ENCODE results near the gene SLC17A7.
A peak's percentile ranks its signal among the peaks of the same experiment; 100 is the strongest.
"Not testable (repeated sequence)": the region's sequence is repeated elsewhere in the genome, so short reads cannot be mapped to it uniquely, and the experiment has no call there.

The SLC17A7 gene

GRCh38 chr19:49461130-49461529 lies 19.8 kb upstream of the SLC17A7 start:
- peaks cover 53 to 54% of the 10 kb centered on the region in 2 donors for H3K36me3 Mint-ChIP-seq
- not testable (repeated sequence) for H3K27ac Mint-ChIP-seq; H3K9me3 Mint-ChIP-seq; H3K4me3 Mint-ChIP-seq; DNase-seq; ATAC-seq (replicated peaks); H3K27me3 Mint-ChIP-seq
- peaks cover 6 to 25% of the 10 kb centered on the region in 2 donors for H3K4me1 Mint-ChIP-seq

DNA sequence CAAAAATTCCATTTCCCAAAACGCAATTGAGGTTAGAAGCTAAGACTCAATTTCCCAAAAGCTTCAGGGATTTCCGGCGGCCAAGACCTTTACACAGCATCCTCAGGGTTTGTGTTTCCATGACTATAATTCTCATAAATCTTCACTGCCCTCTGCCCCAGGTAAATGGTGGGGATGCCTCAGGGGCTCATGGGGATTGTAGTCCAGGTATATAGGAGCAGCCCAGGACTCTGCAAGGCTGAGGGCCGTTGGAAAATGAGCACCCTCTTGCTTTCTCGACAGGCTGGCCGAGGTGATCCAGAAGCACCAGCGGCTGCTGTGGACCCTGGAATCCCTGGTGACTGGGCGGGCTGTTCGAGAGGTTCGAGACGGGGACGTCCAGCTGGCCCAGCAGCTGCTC lies 18.1 kb upstream of the SLC17A7 start:
- peaks cover 5 to 31% of the 10 kb centered on the region in 2 donors for H3K4me1 Mint-ChIP-seq
- ATAC-seq (replicated peaks) (no peak), DNase-seq (no peak)
- no peaks in the 10 kb centered on the region for H3K9me3 Mint-ChIP-seq
- no peaks in the 10 kb centered on the region for H3K27me3 Mint-ChIP-seq
- no peak overlapping the region for H3K4me3 Mint-ChIP-seq
- peaks cover 40 to 45% of the 10 kb centered on the region in 2 donors for H3K36me3 Mint-ChIP-seq
- no peak overlapping the region for H3K27ac Mint-ChIP-seq

GRCh38 chr19:49458567-49458903 lies 17.2 kb upstream of the SLC17A7 start:
- H3K4me3 Mint-ChIP-seq, result no peak overlapping the region
- no peaks in the 10 kb centered on the region for H3K9me3 Mint-ChIP-seq
- no peaks in the 10 kb centered on the region for H3K27me3 Mint-ChIP-seq
- peaks cover 35 to 41% of the 10 kb centered on the region in 2 donors for H3K36me3 Mint-ChIP-seq
- DNase-seq (no peak), ATAC-seq (replicated peaks) (no peak)
- no peak overlapping the region for H3K27ac Mint-ChIP-seq
- H3K4me1 Mint-ChIP-seq, result peaks cover 10 to 36% of the 10 kb centered on the region in 2 donors

DNA sequence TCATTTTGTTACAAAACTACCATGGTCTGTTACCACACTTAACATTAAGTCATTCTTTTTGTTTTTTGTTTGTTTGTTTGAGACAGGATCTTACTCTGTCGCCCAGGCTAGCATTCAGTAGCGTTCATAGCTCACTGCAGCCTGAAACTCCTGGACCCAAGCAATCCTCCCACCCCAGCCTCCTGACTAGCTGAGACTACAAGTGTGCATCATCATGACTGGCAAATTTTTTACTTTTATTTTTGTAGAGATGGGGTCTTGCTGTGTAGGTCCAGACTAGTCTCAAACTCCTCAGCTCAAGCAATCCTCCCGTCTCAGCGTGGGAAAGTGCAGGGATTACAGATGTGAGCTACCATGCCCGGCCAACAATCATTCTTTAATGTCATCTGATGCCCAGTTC lies 15.0 kb upstream of the SLC17A7 start:
- no peaks in the 10 kb centered on the region for H3K27me3 Mint-ChIP-seq
- H3K9me3 Mint-ChIP-seq, result no peaks in the 10 kb centered on the region
- H3K36me3 Mint-ChIP-seq, result peaks cover 33 to 42% of the 10 kb centered on the region in 2 donors
- H3K27ac Mint-ChIP-seq, result peak overlapping the region; percentile 25
- H3K4me1 Mint-ChIP-seq, result peaks cover 15 to 52% of the 10 kb centered on the region in 2 donors
- DNase-seq, result no peak
- no peak for ATAC-seq (replicated peaks)
- no peak overlapping the region for H3K4me3 Mint-ChIP-seq

GRCh38 chr19:49455773-49456172 lies 14.4 kb upstream of the SLC17A7 start:
- H3K27ac Mint-ChIP-seq, result no peak overlapping the region
- H3K4me3 Mint-ChIP-seq, result no peak overlapping the region
- no peak for ATAC-seq (replicated peaks)

GRCh38 chr19:49453757-49454240 lies 12.5 kb upstream of the SLC17A7 start:
- ATAC-seq (replicated peaks) (peak; percentile 5 to 10), DNase-seq (peak; percentile 32)
- Mint-ChIP-seq H3K4me3 (peak overlapping the region; percentile 90 to 100), H3K9me3 (no peaks in the 10 kb centered on the region), H3K4me1 (peaks cover 26 to 65% of the 10 kb centered on the region in 2 donors), H3K27me3 (no peaks in the 10 kb centered on the region), H3K36me3 (peaks cover 33 to 46% of the 10 kb centered on the region in 2 donors), H3K27ac (peak overlapping the region; percentile 100)

More at GRCh38 chr19:49455773-49456172, 14.4 kb upstream of the SLC17A7 start:
- no peaks in the 10 kb centered on the region for H3K27me3 Mint-ChIP-seq
- no peak for DNase-seq
- H3K36me3 Mint-ChIP-seq, result peaks cover 32 to 44% of the 10 kb centered on the region in 2 donors
- H3K4me1 Mint-ChIP-seq, result peaks cover 17 to 57% of the 10 kb centered on the region in 2 donors
- no peaks in the 10 kb centered on the region for H3K9me3 Mint-ChIP-seq

DNA sequence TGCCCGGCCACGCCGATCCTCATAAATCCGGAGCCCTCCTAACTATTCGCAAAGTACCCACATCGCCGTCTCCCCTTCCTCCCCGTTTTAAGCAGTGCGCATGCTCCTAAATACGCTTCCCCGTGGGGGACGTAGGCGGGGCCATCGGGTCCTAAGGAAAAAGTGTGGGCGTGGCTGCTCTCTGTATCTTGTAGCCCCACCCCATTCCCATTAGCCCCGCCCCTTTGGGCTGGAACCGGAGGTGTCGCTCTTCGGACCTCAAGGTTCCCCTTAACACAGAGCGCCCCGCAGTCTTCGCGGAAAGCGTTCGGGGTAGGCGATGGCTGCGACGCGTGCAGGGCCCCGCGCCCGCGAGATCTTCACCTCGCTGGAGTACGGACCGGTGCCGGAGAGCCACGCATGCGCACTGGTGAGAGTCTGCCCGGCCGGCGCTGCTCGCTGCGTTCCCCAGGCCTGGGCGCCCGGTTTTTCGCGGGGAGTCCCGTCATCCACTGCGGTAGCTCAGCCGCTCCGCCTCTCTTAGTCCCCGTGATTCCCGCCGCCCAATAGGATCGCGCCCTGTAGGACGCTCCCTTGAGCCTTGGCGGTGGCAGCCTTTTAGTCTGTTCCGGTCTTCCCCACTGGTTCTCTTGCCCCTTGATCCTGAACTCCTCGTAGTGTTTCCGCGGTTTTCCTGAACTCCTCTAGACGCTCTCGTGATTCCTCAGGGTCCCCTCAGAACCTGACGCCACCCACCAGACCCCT lies 11.9 kb upstream of the SLC17A7 start, which contains the start of gene ALDH16A1:
Gene ALDH16A1 (plus strand): TSS at position 213 of the 744 bp plus-strand sequence. CDS start 107 bp downstream, at position 320.
- no peaks in the 10 kb centered on the region for H3K27me3 Mint-ChIP-seq
- peak within 1 kb of the TSS; percentile 90 to 100 for H3K4me3 Mint-ChIP-seq
- peak within 1 kb of the TSS; percentile 100 for H3K27ac Mint-ChIP-seq
- ATAC-seq (replicated peaks), result peak; percentile 87 to 89
- peaks cover 39 to 52% of the 10 kb centered on the region in 2 donors for H3K36me3 Mint-ChIP-seq
- peak; percentile 98 for DNase-seq
- peaks cover 31 to 71% of the 10 kb centered on the region in 2 donors for H3K4me1 Mint-ChIP-seq
- no peaks in the 10 kb centered on the region for H3K9me3 Mint-ChIP-seq

DNA sequence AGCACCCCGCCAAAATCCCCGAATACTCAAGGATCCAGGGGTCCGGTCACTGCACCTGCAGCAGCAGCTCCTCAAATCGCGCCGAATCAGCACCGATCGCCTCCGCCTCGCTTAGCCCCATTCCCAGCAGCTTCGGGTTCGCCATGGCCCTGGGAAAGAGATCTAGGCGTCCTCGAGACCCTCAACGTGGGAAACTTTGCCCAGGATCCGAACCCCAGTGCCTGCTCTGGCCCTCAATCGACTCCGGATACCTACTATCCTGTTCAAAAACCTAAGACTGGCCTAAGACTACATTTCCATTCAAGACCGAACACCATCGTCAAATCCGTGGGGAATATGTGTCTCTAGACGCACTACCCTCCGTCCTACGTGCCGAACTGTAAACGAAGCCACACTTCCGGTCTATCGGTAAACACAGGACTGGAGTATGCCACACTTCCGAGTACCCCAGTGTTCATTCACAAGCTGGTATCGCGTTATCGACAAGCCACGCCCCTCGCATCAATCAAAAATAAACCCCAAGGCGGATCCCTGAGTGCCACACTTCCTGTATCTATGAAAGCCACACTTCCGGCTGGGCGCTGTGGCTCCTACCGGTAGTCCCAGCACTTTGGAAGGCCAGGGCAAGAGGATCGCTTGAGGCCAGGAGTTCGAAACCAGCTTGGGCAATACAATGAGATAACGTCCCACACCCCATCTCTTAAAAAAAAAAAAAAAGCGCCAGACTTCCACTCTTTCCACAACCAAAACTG lies 10.3 kb upstream of the SLC17A7 start, which contains the start of gene PIH1D1:
Gene PIH1D1 (minus strand): TSS at position 385 of the 752 bp plus-strand sequence. CDS start 240 bp downstream, at position 145.
- Mint-ChIP-seq H3K27ac (peak within 1 kb of the TSS; percentile 100), H3K27me3 (no peaks in the 10 kb centered on the region), H3K36me3 (peaks cover 43 to 56% of the 10 kb centered on the region in 2 donors), H3K9me3 (no peaks in the 10 kb centered on the region), H3K4me1 (peaks cover 32 to 71% of the 10 kb centered on the region in 2 donors), H3K4me3 (peak within 1 kb of the TSS; percentile 90 to 100)
- ATAC-seq (replicated peaks), result peak; percentile 77 to 78
- DNase-seq, result peak; percentile 95

GRCh38 chr19:49450405-49450804 lies 9.1 kb upstream of the SLC17A7 start:
- H3K27me3 Mint-ChIP-seq, result no peaks in the 10 kb centered on the region
- H3K27ac Mint-ChIP-seq, result no peak overlapping the region
- H3K36me3 Mint-ChIP-seq, result peaks cover 39 to 58% of the 10 kb centered on the region in 2 donors
- DNase-seq (no peak), ATAC-seq (replicated peaks) (no peak)
- peaks cover 31 to 64% of the 10 kb centered on the region in 2 donors for H3K4me1 Mint-ChIP-seq
- H3K4me3 Mint-ChIP-seq, result peak overlapping the region; percentile 90 to 100
- H3K9me3 Mint-ChIP-seq, result no peaks in the 10 kb centered on the region

GRCh38 chr19:49448432-49448786 lies 7.1 kb upstream of the SLC17A7 start:
- Mint-ChIP-seq H3K36me3 (peaks cover 38 to 58% of the 10 kb centered on the region in 2 donors), H3K27me3 (no peaks in the 10 kb centered on the region), H3K4me3 (peak overlapping the region in 1 of 2 donors; percentile 27), H3K9me3 (no peaks in the 10 kb centered on the region), H3K27ac (peak overlapping the region; percentile 3), H3K4me1 (peaks cover 35 to 63% of the 10 kb centered on the region in 2 donors)
- ATAC-seq (replicated peaks) (no peak), DNase-seq (no peak)

DNA sequence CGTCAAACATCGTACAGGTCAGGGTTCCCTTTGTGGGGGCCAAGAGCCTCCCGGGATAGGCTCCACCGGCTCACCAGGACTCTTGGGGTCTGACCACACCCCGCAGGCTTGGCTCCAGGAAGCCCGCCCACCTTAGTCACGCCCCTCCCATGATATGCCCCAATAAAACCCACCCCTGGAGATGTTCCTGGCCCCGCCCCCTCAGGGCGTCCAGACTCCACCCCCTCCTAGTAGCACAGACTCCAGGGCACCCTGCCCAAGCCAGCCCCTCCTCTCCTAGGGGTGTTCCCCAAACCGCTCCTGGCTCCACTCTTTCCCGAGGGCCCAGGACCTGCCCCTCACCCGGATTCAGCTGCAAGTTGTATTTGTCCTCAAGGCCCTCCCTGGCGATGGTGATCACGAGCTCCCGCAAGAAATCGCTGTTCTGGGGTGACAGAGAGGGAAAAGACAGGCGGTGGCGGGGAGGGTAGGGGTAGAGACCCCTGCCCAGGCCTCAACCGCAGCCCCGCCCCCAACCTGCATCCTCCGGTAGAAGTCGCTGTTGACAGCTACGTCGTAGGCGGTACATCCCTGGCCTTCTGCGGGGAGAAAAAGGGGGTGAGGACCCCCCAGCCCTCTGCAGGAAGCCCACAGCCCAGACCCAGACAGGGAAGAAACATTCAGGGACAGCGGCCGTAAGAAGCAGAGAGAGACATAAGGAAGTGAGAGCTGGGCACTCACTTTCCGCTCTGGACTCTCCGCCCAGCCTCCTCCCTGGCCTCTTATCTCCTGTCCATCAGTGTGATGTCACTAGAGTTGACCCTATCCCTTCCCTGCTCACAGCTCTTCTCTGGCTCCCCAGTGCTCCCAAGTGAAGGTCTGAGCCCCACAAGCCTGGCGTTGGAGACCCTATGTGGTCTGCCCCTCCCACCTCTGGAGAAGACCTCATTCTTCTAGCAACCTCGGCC lies 6.4 kb upstream of the SLC17A7 start:
- Mint-ChIP-seq H3K27ac (peak overlapping the region; percentile 37), H3K36me3 (peaks cover 36 to 55% of the 10 kb centered on the region in 2 donors), H3K4me3 (no peak overlapping the region), H3K27me3 (peaks cover 2% of the 10 kb centered on the region in 2 donors), H3K9me3 (no peaks in the 10 kb centered on the region), H3K4me1 (peaks cover 32 to 62% of the 10 kb centered on the region in 2 donors)
- DNase-seq (no peak), ATAC-seq (replicated peaks) (no peak)

DNA sequence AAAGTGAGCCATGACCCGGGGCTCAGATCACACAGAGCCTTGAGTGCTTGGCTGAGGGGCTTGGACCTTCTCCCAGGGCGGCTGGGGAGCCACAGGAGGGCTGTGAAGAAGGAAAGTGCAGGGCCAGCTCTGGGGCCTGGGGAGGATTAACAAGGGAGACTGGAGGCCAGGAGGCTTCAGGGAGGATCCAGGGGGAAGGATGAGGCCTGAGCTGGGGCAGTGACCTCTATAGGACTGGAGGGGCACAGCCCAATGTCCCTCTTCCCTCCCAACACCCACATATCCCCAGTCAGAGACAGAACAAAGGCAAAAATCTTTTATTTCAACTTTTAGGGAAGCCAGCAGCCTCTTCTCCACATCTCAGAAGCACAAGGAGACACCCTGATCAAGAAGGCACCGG lies 4.7 kb upstream of the SLC17A7 start:
- ATAC-seq (replicated peaks), result no peak
- Mint-ChIP-seq H3K4me3 (no peak overlapping the region), H3K4me1 (peaks cover 37 to 62% of the 10 kb centered on the region in 2 donors), H3K36me3 (peaks cover 37 to 49% of the 10 kb centered on the region in 2 donors), H3K27me3 (peaks cover 16 to 17% of the 10 kb centered on the region in 2 donors), H3K9me3 (no peaks in the 10 kb centered on the region), H3K27ac (no peak overlapping the region)
- DNase-seq, result no peak

GRCh38 chr19:49444100-49444700 lies 2.9 kb upstream of the SLC17A7 start:
- DNase-seq; ATAC-seq (replicated peaks); H3K9me3 Mint-ChIP-seq: not testable (repeated sequence)
- peaks cover 29 to 34% of the 10 kb centered on the region in 2 donors for H3K36me3 Mint-ChIP-seq
- peak overlapping the region; percentile 84 to 88 for H3K4me3 Mint-ChIP-seq
- H3K4me1 Mint-ChIP-seq, result peaks cover 31 to 51% of the 10 kb centered on the region in 2 donors
- H3K27me3 Mint-ChIP-seq, result peaks cover 34 to 35% of the 10 kb centered on the region in 2 donors
- peak overlapping the region; percentile 65 for H3K27ac Mint-ChIP-seq

All from stimulated activated naive B cell treated with anti-CD40 and anti-IgM and Interleukin-4, amounts not matched to agents 10 μg/mL and 1 μg/mL and 100 μg/mL, for 72 hours (primary cell).